Measurements from ENCODE around the gene CDHR1.
"Not testable (repeated sequence)": the region's sequence is repeated elsewhere in the genome, so short reads cannot be mapped to it uniquely, and the experiment has no call there.

DNA sequence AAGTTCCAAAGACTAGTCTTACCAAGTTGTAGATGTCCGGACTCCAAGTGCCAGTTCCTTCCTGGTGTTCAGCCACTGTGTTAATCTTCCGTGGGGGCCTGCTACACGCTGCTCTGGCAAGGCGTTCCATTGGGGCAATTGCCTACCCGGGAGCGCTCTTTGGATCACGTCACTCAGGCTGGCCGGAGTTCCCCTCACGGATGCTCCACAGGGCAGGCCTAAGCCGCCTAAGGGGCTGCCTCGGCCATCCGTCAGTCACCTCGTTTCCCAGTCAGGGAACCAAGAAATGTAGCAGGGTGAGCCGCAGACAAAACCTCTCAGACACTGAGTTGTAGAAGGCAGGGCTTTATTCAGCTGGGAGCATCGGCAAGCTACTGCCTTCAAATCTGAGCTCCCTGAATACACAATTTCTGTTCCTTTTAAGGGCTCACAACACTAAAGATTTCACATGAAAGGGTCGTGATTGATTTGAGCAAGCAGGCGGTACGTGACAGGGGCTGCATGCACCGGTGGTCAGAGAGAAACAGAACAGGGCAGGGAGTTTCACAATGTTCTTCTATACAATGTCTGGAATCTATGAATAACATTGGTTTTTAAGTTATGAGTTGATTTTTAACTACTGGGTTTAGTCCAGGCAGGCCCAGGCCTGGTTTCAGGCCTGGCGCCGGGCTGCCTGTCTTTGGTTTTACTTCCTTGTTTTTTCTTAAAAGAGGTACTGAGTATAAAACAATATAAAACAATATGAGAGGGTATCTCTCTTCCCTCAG is 22.5 kb upstream of the CDHR1 start:
- TF ChIP-seq, protein P1, sequence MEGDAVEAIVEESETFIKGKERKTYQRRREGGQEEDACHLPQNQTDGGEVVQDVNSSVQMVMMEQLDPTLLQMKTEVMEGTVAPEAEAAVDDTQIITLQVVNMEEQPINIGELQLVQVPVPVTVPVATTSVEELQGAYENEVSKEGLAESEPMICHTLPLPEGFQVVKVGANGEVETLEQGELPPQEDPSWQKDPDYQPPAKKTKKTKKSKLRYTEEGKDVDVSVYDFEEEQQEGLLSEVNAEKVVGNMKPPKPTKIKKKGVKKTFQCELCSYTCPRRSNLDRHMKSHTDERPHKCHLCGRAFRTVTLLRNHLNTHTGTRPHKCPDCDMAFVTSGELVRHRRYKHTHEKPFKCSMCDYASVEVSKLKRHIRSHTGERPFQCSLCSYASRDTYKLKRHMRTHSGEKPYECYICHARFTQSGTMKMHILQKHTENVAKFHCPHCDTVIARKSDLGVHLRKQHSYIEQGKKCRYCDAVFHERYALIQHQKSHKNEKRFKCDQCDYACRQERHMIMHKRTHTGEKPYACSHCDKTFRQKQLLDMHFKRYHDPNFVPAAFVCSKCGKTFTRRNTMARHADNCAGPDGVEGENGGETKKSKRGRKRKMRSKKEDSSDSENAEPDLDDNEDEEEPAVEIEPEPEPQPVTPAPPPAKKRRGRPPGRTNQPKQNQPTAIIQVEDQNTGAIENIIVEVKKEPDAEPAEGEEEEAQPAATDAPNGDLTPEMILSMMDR (conservative IDR thresholded peaks at IDR 0.05): not testable (repeated sequence)
- not testable (repeated sequence) for TF ChIP-seq EZH2 (IDR thresholded peaks at IDR 0.05; ENCODE audit: low read depth)

Data from PC-9 (cell line).